Stimulated activated CD8-positive, alpha-beta memory T cell treated with anti-CD3 and anti-CD28 coated beads, Interleukin-4, amount 100 ng/mL, for 48 hours (primary cell): Measurements from ENCODE around the gene RPS29.

Experiments
- DNase-seq: peaks from one replicate; pipeline ENCODE4 v3.0.0-alpha.2; 2020

The RPS29 gene

GRCh38 chr14:49549446-49549845 is 36.7 kb downstream of the RPS29 start:
- no peak for DNase-seq

- no peak for DNase-seq
Measured at GRCh38 chr14:49546766-49547165, 39.4 kb downstream of the RPS29 start.

- no peak for DNase-seq
Measured at GRCh38 chr14:49545716-49546115, 40.5 kb downstream of the RPS29 start.

DNA sequence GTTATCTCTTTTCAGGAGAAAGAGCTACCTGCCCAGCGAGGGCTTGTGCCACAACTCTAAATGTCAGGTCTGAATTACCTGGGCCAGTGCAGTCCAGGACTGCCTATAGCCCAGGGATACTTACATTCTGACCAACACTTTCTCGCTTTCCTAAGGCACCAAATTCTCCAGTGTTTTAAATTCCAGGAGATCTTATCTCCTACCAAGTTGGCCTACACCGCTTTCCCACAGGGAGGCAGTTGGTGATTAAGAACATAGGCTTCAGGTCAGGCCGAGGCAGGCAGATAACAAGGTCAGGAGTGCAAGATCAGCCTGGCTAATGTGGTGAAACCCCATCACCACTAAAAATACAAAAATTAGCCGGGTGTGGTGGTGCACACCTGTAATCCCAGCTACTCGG is 41.1 kb downstream of the RPS29 start:
- DNase-seq, result no peak

GRCh38 chr14:49541049-49541448 is 45.1 kb downstream of the RPS29 start:
- DNase-seq, result no peak

- no peak for DNase-seq
Measured at GRCh38 chr14:49538852-49539251, 47.3 kb downstream of the RPS29 start.
